ENCODE data around the gene NACAD.

The NACAD gene

GRCh38 chr7:45072131-45073030 lies 16.4 kb downstream of the NACAD start:
- DNase-seq = no peak

- no peak for DNase-seq
Measured at GRCh38 chr7:45071528-45071927, 17.2 kb downstream of the NACAD start.

GRCh38 chr7:45070254-45070642 lies 18.5 kb downstream of the NACAD start:
- DNase-seq = no peak

- no peak for DNase-seq
Measured at GRCh38 chr7:45069444-45070253, 19.1 kb downstream of the NACAD start.

GRCh38 chr7:45068236-45069023 lies 20.3 kb downstream of the NACAD start:
- DNase-seq = no peak

- DNase-seq = no peak
Measured at GRCh38 chr7:45067582-45067981, 21.2 kb downstream of the NACAD start.

- no peak for DNase-seq
Measured at GRCh38 chr7:45066409-45066808, 22.4 kb downstream of the NACAD start.

- no peak for DNase-seq
Measured at GRCh38 chr7:45065031-45065995, 23.5 kb downstream of the NACAD start.

- no peak for DNase-seq
Measured at GRCh38 chr7:45064047-45064725, 24.6 kb downstream of the NACAD start.

- DNase-seq = no peak
Measured at GRCh38 chr7:45061806-45062425, 26.9 kb downstream of the NACAD start.

- DNase-seq = no peak
Measured at GRCh38 chr7:45061352-45061751, 27.4 kb downstream of the NACAD start.

- DNase-seq = no peak
Measured at GRCh38 chr7:45060295-45060694, 28.5 kb downstream of the NACAD start.

GRCh38 chr7:45057878-45058277 lies 30.9 kb downstream of the NACAD start:
- no peak for DNase-seq

GRCh38 chr7:45055594-45056219 lies 33.1 kb downstream of the NACAD start:
- no peak for DNase-seq

GRCh38 chr7:45055016-45055415 lies 33.8 kb downstream of the NACAD start:
- DNase-seq = no peak

- no peak for DNase-seq
Measured at GRCh38 chr7:45054442-45054841, 34.3 kb downstream of the NACAD start.

GRCh38 chr7:45053941-45054340 lies 34.8 kb downstream of the NACAD start:
- no peak for DNase-seq

- no peak for DNase-seq
Measured at GRCh38 chr7:45053401-45053800, 35.4 kb downstream of the NACAD start.

GRCh38 chr7:45052011-45052410 lies 36.8 kb downstream of the NACAD start:
- no peak for DNase-seq

- DNase-seq = no peak
Measured at GRCh38 chr7:45050198-45050597, 38.6 kb downstream of the NACAD start.

Data from NCI-H748 treated with DMSO at 0.1 percent for 48 hours (cell line).